Vagina (tissue), 2 donors: ENCODE results near the gene SH3RF2. TPM values are rescaled to one million over a fixed set of nuclear protein-coding genes. Genes with fewer than 3 reads are reported as not detected.

Source experiments
- DNase-seq, 2 donors: peaks; one replicate each; pipeline ENCODE4 v3.0.0-alpha.2; 2017; ENCODE audit errors: extremely low spot score in 2 of 2
- H3K27ac ChIP-seq: fragments of 200-600 bp; sonication (generic); one replicate; pipeline ENCODE4 v1.5.1; 2019
- H3K27me3 ChIP-seq: fragments of 200-600 bp; sonication (generic); one replicate; pipeline ENCODE4 v1.5.1; 2019
- H3K36me3 ChIP-seq, 2 donors: fragments of 200-600 bp; sonication (generic); one replicate each; pipeline ENCODE4 v1.5.1; 2017 to 2019
- H3K4me1 ChIP-seq: fragments of 200-600 bp; sonication (generic); one replicate; pipeline ENCODE4 v1.5.1; 2019
- H3K4me3 ChIP-seq, 2 donors: fragments of 200-600 bp; sonication (generic); 1 replicate in 1 of 2; 2 replicates in 1 of 2; pipeline ENCODE4 v1.5.1; 2016 to 2019
- H3K9me3 ChIP-seq: fragments of 200-600 bp; sonication (generic); one replicate; pipeline ENCODE4 v1.5.1; 2019
- POLR2A ChIP-seq, 2 donors: fragments of 450-650 bp; IDR thresholded peaks; one replicate each; pipeline ENCODE4 v1.6.1; 2017; ENCODE audit warnings: antibody characterized with exemption in 2 of 2, mild to moderate bottlenecking in 2 of 2, moderate library complexity in 2 of 2
- POLR2AphosphoS5 ChIP-seq, 2 donors: sonication (generic); formaldehyde crosslinking; IDR thresholded peaks; one replicate each; pipeline ENCODE4 v1.9.0; 2017; ENCODE audit warnings: antibody characterized with exemption in 2 of 2, mild to moderate bottlenecking in 2 of 2, low read depth in 1 of 2; ENCODE audit not compliant: insufficient read depth in 1 of 2
- intact Hi-C: fragments of 100-400 bp; cut with DNase I; formaldehyde crosslinking; loops from one replicate; pipeline ENCODE4 v1.15.1; 2023
- total RNA-seq: library from RNA; depleted of rRNA; stranded (reverse); fragments of >200 nt; gene quantifications from one replicate; pipeline ENCODE4 v1.2.3, GENCODE V29; 2016
- TF ChIP-seq, protein P1 (sequence below), 3 experiments: fragments of 450-650 bp in 2 of 3; fragments of 200-600 bp in 1 of 3; sonication (generic) in 1 of 3; IDR thresholded peaks; one replicate each; pipeline ENCODE4 v1.5.1; 2017 to 2019; ENCODE audit warnings: antibody characterized with exemption in 3 of 3, mild to moderate bottlenecking in 2 of 3, moderate library complexity in 2 of 3

Gene SH3RF2
- total RNA-seq, 1 donor from 2014 or later, result 48.4 TPM

DNA sequence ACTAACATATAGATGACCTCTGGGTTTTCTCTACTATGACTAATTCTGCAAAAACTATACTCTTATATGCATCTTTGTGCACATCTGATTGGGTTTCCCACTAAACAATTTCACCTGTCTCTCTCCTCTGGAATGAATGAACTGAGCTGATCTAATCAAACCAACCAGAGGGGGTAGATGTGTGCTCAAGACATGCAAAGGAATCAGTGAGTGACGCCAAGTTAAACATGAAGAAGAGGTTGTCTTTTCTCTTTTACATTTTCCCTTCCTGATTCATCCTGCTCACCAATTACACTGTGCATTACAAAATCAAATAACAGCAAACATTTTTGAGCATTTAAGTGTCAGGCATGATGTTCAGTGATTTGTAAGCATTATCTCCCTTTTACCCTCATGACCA, 34.0 kb upstream of the SH3RF2 start:
- no peaks in the 10 kb centered on the region for H3K4me1 ChIP-seq
- no peak overlapping the region for H3K4me3 ChIP-seq
- H3K36me3 ChIP-seq, result no peaks in the 10 kb centered on the region
- no peak for TF ChIP-seq POLR2A (IDR thresholded peaks at IDR 0.05)
- no peak for TF ChIP-seq POLR2AphosphoS5 (IDR thresholded peaks at IDR 0.05; ENCODE audit: insufficient read depth in 1 of 2, low read depth in 1 of 2)
- TF ChIP-seq, protein P1, sequence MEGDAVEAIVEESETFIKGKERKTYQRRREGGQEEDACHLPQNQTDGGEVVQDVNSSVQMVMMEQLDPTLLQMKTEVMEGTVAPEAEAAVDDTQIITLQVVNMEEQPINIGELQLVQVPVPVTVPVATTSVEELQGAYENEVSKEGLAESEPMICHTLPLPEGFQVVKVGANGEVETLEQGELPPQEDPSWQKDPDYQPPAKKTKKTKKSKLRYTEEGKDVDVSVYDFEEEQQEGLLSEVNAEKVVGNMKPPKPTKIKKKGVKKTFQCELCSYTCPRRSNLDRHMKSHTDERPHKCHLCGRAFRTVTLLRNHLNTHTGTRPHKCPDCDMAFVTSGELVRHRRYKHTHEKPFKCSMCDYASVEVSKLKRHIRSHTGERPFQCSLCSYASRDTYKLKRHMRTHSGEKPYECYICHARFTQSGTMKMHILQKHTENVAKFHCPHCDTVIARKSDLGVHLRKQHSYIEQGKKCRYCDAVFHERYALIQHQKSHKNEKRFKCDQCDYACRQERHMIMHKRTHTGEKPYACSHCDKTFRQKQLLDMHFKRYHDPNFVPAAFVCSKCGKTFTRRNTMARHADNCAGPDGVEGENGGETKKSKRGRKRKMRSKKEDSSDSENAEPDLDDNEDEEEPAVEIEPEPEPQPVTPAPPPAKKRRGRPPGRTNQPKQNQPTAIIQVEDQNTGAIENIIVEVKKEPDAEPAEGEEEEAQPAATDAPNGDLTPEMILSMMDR (IDR thresholded peaks at IDR 0.05), result no peak
- H3K27ac ChIP-seq, result no peak overlapping the region
- intact Hi-C loops, result no loop called here
- no peaks in the 10 kb centered on the region for H3K27me3 ChIP-seq
- H3K9me3 ChIP-seq, result no peaks in the 10 kb centered on the region
- no peak for DNase-seq

GRCh38 chr5:145903113-145903512, 33.3 kb upstream of the SH3RF2 start:
- intact Hi-C loops, result no loop called here
- H3K36me3 ChIP-seq, result no peaks in the 10 kb centered on the region
- H3K4me1 ChIP-seq, result no peaks in the 10 kb centered on the region
- H3K27ac ChIP-seq, result no peak overlapping the region
- no peak overlapping the region for H3K4me3 ChIP-seq
- no peaks in the 10 kb centered on the region for H3K27me3 ChIP-seq
- H3K9me3 ChIP-seq, result no peaks in the 10 kb centered on the region
- no peak for DNase-seq
- TF ChIP-seq POLR2AphosphoS5 (IDR thresholded peaks at IDR 0.05; ENCODE audit: insufficient read depth in 1 of 2, low read depth in 1 of 2) (no peak), POLR2A (IDR thresholded peaks at IDR 0.05) (no peak)
- TF ChIP-seq, protein P1 (IDR thresholded peaks at IDR 0.05), result no peak

GRCh38 chr5:145903867-145904266, 32.5 kb upstream of the SH3RF2 start:
- Histone ChIP-seq H3K27me3 (no peaks in the 10 kb centered on the region), H3K4me1 (no peaks in the 10 kb centered on the region), H3K4me3 (no peak overlapping the region), H3K27ac (no peak overlapping the region), H3K9me3 (no peaks in the 10 kb centered on the region), H3K36me3 (no peaks in the 10 kb centered on the region)
- intact Hi-C loops, result no loop called here
- TF ChIP-seq, protein P1 (IDR thresholded peaks at IDR 0.05), result no peak
- no peak for TF ChIP-seq POLR2A (IDR thresholded peaks at IDR 0.05)
- TF ChIP-seq POLR2AphosphoS5 (IDR thresholded peaks at IDR 0.05; ENCODE audit: insufficient read depth in 1 of 2, low read depth in 1 of 2), result no peak
- no peak for DNase-seq

- no peak for DNase-seq
- TF ChIP-seq, protein P1 (IDR thresholded peaks at IDR 0.05), result no peak
- TF ChIP-seq POLR2A (IDR thresholded peaks at IDR 0.05), result no peak
- TF ChIP-seq POLR2AphosphoS5 (IDR thresholded peaks at IDR 0.05; ENCODE audit: insufficient read depth in 1 of 2, low read depth in 1 of 2), result no peak
Measured at GRCh38 chr5:145904743-145905142, 31.6 kb upstream of the SH3RF2 start.

DNA sequence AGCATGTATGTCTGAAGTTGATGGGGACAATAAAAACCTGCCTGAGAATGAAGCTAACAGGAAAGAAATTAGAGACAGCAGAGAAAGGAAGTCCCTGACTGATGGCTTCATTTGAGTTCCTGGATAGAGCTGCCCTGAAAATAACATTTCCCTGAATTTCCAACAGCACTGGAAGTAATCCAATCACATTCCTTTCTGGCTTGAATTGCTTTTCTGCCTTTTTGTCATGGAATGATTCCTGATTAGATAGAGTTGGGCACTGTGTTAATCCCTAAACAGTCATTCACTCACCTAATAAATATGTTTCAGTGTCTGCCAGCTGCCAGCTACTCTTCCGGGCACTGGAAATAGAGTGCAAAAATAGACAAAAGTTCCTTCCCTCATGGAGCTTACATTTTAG, 30.0 kb upstream of the SH3RF2 start:
- Histone ChIP-seq H3K36me3 (no peaks in the 10 kb centered on the region), H3K27ac (no peak overlapping the region), H3K27me3 (no peaks in the 10 kb centered on the region), H3K9me3 (no peaks in the 10 kb centered on the region), H3K4me3 (no peak overlapping the region), H3K4me1 (no peaks in the 10 kb centered on the region)
- no peak for DNase-seq
- intact Hi-C loops, result no loop called here
- TF ChIP-seq, protein P1 (IDR thresholded peaks at IDR 0.05), result no peak
- TF ChIP-seq POLR2A (IDR thresholded peaks at IDR 0.05), result no peak
- no peak for TF ChIP-seq POLR2AphosphoS5 (IDR thresholded peaks at IDR 0.05; ENCODE audit: insufficient read depth in 1 of 2, low read depth in 1 of 2)

More at GRCh38 chr5:145904743-145905142, 31.6 kb upstream of the SH3RF2 start:
- no peaks in the 10 kb centered on the region for H3K36me3 ChIP-seq
- H3K4me3 ChIP-seq, result no peak overlapping the region
- no peak overlapping the region for H3K27ac ChIP-seq
- H3K27me3 ChIP-seq, result no peaks in the 10 kb centered on the region
- intact Hi-C loops, result no loop called here
- no peaks in the 10 kb centered on the region for H3K4me1 ChIP-seq
- no peaks in the 10 kb centered on the region for H3K9me3 ChIP-seq
